GM23338 (cell line): ENCODE measurements around the gene RAD23B. TPM values are rescaled to one million over a fixed set of nuclear protein-coding genes. Genes with fewer than 3 reads are reported as not detected.

Experiments
- ATAC-seq: fragments of 200-7000 bp; cut with Tn5 transposase; 3 replicates; pipeline ENCODE4 v1.9.1; 2020
- DNase-seq: peaks from one replicate; pipeline ENCODE4 v3.0.0-alpha.2; 2015; ENCODE audit warnings: low spot score
- H2AFZ ChIP-seq: fragments of 200-600 bp; sonication (generic); 2 replicates; pipeline ENCODE4 v1.8.0; 2016; ENCODE audit warnings: antibody characterized with exemption, mild to moderate bottlenecking, moderate library complexity
- H3F3A ChIP-seq: fragments of 200-600 bp; sonication (generic); replicated peaks from 2 replicates; pipeline ENCODE4 v1.8.0; 2017; ENCODE audit warnings: antibody characterized with exemption, mixed run types, low read depth
- H3K27ac ChIP-seq: fragments of 200-600 bp; sonication (generic); 2 replicates; pipeline ENCODE4 v1.6.1; 2016; ENCODE audit warnings: low read depth
- H3K27me3 ChIP-seq: fragments of 200-600 bp; sonication (generic); 2 replicates; pipeline ENCODE4 v1.8.0; 2016; ENCODE audit warnings: mild to moderate bottlenecking, mixed run types, moderate library complexity; ENCODE audit not compliant: insufficient read depth
- H3K36me3 ChIP-seq: fragments of 200-600 bp; sonication (generic); 2 replicates; pipeline ENCODE4 v1.8.0; 2016; ENCODE audit warnings: mild to moderate bottlenecking; ENCODE audit not compliant: insufficient read depth
- H3K4me1 ChIP-seq: fragments of 200-600 bp; sonication (generic); 2 replicates; pipeline ENCODE4 v1.8.0; 2016; ENCODE audit warnings: mild to moderate bottlenecking, moderate library complexity; ENCODE audit not compliant: insufficient read depth
- H3K4me2 ChIP-seq: fragments of 200-600 bp; sonication (generic); 2 replicates; pipeline ENCODE4 v1.7.1; 2017; ENCODE audit warnings: mixed run types
- H3K4me3 ChIP-seq: fragments of 200-600 bp; sonication (generic); 2 replicates; pipeline ENCODE4 v1.6.1; 2016; ENCODE audit warnings: mixed run types
- H3K79me2 ChIP-seq: fragments of 200-600 bp; sonication (generic); replicated peaks from 2 replicates; pipeline ENCODE4 v1.8.0; 2017; ENCODE audit warnings: mild to moderate bottlenecking; ENCODE audit not compliant: insufficient read depth
- H3K9me2 ChIP-seq: fragments of 200-600 bp; sonication (generic); 2 replicates; pipeline ENCODE4 v1.8.0; 2017; ENCODE audit not compliant: insufficient read depth
- H4K20me1 ChIP-seq: fragments of 200-600 bp; sonication (generic); replicated peaks from 2 replicates; pipeline ENCODE4 v1.8.0; 2017; ENCODE audit warnings: mild to moderate bottlenecking; ENCODE audit not compliant: insufficient read depth
- H3K27ac Mint-ChIP-seq: 2 replicates; pipeline ENCODE4 v1.8.0; 2020; ENCODE audit warnings: inconsistent platforms, mild to moderate bottlenecking, moderate library complexity, mixed read lengths
- H3K27me3 Mint-ChIP-seq: 3 replicates; pipeline ENCODE4 v1.8.0; 2022; ENCODE audit warnings: low read depth, mild to moderate bottlenecking, moderate library complexity, mixed read lengths, inconsistent platforms; ENCODE audit not compliant: insufficient read depth, poor library complexity
- H3K36me3 Mint-ChIP-seq: 3 replicates; pipeline ENCODE4 v1.8.0; 2021; ENCODE audit warnings: low read depth, mild to moderate bottlenecking, inconsistent platforms, moderate library complexity, mixed read lengths
- H3K4me1 Mint-ChIP-seq: 3 replicates; pipeline ENCODE4 v1.8.0; 2020; ENCODE audit warnings: mild to moderate bottlenecking, inconsistent platforms, mixed read lengths
- H3K4me3 Mint-ChIP-seq: 3 replicates; pipeline ENCODE4 v1.8.0; 2021; ENCODE audit warnings: moderate library complexity, mild to moderate bottlenecking, inconsistent platforms, mixed read lengths
- H3K9me3 Mint-ChIP-seq: 3 replicates; pipeline ENCODE4 v1.8.0; 2020; ENCODE audit warnings: moderate library complexity, mild to moderate bottlenecking, inconsistent platforms, mixed read lengths
- CREB1 ChIP-seq: fragments of 250-450 bp; sonication (Bioruptor Pico); IDR thresholded peaks from 2 replicates; pipeline ENCODE4 v1.5.0; 2020; ENCODE audit warnings: low read depth, mild to moderate bottlenecking, moderate library complexity
- EZH2 ChIP-seq: fragments of 200-600 bp; sonication (generic); IDR thresholded peaks from one replicate; pipeline ENCODE4 v1.8.0; 2017; ENCODE audit warnings: antibody characterized with exemption, mild to moderate bottlenecking, low read depth; ENCODE audit not compliant: unreplicated experiment
- EZH2phosphoT487 ChIP-seq: fragments of 200-600 bp; sonication (generic); IDR thresholded peaks from one replicate; pipeline ENCODE4 v1.8.1; 2018; ENCODE audit warnings: antibody characterized with exemption; ENCODE audit not compliant: unreplicated experiment
- JUNB ChIP-seq: IDR thresholded peaks from one replicate; pipeline ENCODE4 v1.6.1; 2016; ENCODE audit warnings: antibody characterized with exemption; ENCODE audit not compliant: unreplicated experiment
- NANOG ChIP-seq: IDR thresholded peaks from 2 replicates; pipeline ENCODE4 v1.6.1; 2016; ENCODE audit warnings: antibody characterized with exemption, borderline replicate concordance
- POLR2AphosphoS5 ChIP-seq: IDR thresholded peaks from 2 replicates; pipeline ENCODE4 v1.6.1; 2016; ENCODE audit warnings: antibody characterized with exemption, low read depth
- STAT1 ChIP-seq: IDR thresholded peaks from one replicate; pipeline ENCODE4 v1.6.1; 2016; ENCODE audit warnings: antibody characterized with exemption; ENCODE audit not compliant: unreplicated experiment
- ZNF114 ChIP-seq: fragments of 250-450 bp; sonication (Bioruptor Pico); IDR thresholded peaks from 2 replicates; pipeline ENCODE4 v1.5.0; 2020; ENCODE audit warnings: mild to moderate bottlenecking, moderate library complexity
- ZNF331 ChIP-seq: fragments of 250-450 bp; sonication (Bioruptor Pico); IDR thresholded peaks from 2 replicates; pipeline ENCODE4 v1.5.0; 2020; ENCODE audit warnings: low read depth, mild to moderate bottlenecking, moderate library complexity
- polyA plus RNA-seq: library from polyadenylated mRNA; unstranded; fragments of >200 nt; fragmentation: Nextera tagmentation; extraction: Ambion mirVana; gene quantifications from 2 replicates; pipeline ENCODE4 v1.2.1, GENCODE V29; 2016
- total RNA-seq: library from RNA; depleted of rRNA; stranded (reverse); fragments of >200 nt; shearing (Covaris generic); gene quantifications from 2 replicates; pipeline ENCODE4 v1.2.3, GENCODE V29; 2014
- TF ChIP-seq, protein P1 (sequence below): fragments of 250-450 bp; sonication (Bioruptor Pico); IDR thresholded peaks from 2 replicates; pipeline ENCODE4 v1.5.0; 2020; ENCODE audit warnings: mild to moderate bottlenecking, moderate library complexity
- TF ChIP-seq, protein P2 (sequence below): IDR thresholded peaks from one replicate; pipeline ENCODE4 v1.6.1; 2018; ENCODE audit warnings: antibody characterized with exemption; ENCODE audit not compliant: unreplicated experiment
- TF ChIP-seq, protein P3 (sequence below): IDR thresholded peaks from 2 replicates; pipeline ENCODE4 v1.6.1; 2016; ENCODE audit warnings: antibody characterized with exemption
- TF ChIP-seq, protein P4 (sequence below), 2 experiments: fragments of 200-600 bp in 1 of 2; sonication (generic) in 1 of 2; conservative IDR thresholded peaks; 2 replicates each; pipeline versions ENCODE4 v1.5.1 to v1.6.1; 2016 to 2017; ENCODE audit warnings: antibody characterized with exemption in 2 of 2, low read depth in 2 of 2, mild to moderate bottlenecking in 2 of 2, moderate library complexity in 1 of 2

Gene RAD23B
- total and polyA plus RNA-seq, 2 experiments from 2014 or later, result 31.1 to 137 TPM

DNA sequence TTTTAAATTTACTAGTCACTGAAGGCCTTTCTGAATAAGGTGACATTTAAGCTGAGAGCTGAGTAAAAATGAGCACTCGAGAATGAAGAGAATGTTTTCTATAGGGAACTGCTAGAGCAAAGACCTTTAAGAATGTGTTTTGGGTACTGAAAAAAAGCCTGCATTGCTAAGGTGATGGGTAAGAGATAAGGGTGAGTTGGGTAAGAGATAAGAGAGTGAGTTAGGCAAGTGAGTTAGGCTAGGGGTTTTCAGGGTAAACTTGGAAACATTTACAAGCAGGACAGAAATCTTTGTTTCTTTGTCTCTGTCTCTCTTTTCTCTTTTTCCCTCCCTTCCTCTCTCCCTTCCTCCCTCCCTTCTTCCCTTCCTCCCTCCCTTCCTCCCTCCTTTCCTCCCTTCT, 5.6 kb downstream of the RAD23B start:
- Histone ChIP-seq H2AFZ (no peak overlapping the region), H3K79me2 (peaks cover 97% of the 10 kb centered on the region), H3K4me3 (no peak overlapping the region), H3K36me3 (no peaks in the 10 kb centered on the region), H3F3A (no peaks in the 10 kb centered on the region), H3K4me2 (peak overlapping the region; percentile 24; the same call in 1 of the 2 replicates), H3K9me2 (no peaks in the 10 kb centered on the region), H4K20me1 (peaks cover 72% of the 10 kb centered on the region), H3K27ac (peak overlapping the region; percentile 3; the same call in 1 of the 2 replicates), H3K4me1 (peaks cover 76% of the 10 kb centered on the region), H3K27me3 (no peaks in the 10 kb centered on the region)
- ATAC-seq (no peak), DNase-seq (peak; percentile 38)
- Mint-ChIP-seq H3K4me1 (peaks cover 49% of the 10 kb centered on the region), H3K9me3 (no peaks in the 10 kb centered on the region), H3K27me3 (peaks cover 2% of the 10 kb centered on the region), H3K27ac (0 out of 2 replicates have a peak overlapping the region, but pooled peaks have one; percentile 31), H3K36me3 (peaks cover 15% of the 10 kb centered on the region), H3K4me3 (no peak overlapping the region)
- no peak for TF ChIP-seq ZNF114 (CRISPR knock-in tag)
- TF ChIP-seq, protein P1, sequence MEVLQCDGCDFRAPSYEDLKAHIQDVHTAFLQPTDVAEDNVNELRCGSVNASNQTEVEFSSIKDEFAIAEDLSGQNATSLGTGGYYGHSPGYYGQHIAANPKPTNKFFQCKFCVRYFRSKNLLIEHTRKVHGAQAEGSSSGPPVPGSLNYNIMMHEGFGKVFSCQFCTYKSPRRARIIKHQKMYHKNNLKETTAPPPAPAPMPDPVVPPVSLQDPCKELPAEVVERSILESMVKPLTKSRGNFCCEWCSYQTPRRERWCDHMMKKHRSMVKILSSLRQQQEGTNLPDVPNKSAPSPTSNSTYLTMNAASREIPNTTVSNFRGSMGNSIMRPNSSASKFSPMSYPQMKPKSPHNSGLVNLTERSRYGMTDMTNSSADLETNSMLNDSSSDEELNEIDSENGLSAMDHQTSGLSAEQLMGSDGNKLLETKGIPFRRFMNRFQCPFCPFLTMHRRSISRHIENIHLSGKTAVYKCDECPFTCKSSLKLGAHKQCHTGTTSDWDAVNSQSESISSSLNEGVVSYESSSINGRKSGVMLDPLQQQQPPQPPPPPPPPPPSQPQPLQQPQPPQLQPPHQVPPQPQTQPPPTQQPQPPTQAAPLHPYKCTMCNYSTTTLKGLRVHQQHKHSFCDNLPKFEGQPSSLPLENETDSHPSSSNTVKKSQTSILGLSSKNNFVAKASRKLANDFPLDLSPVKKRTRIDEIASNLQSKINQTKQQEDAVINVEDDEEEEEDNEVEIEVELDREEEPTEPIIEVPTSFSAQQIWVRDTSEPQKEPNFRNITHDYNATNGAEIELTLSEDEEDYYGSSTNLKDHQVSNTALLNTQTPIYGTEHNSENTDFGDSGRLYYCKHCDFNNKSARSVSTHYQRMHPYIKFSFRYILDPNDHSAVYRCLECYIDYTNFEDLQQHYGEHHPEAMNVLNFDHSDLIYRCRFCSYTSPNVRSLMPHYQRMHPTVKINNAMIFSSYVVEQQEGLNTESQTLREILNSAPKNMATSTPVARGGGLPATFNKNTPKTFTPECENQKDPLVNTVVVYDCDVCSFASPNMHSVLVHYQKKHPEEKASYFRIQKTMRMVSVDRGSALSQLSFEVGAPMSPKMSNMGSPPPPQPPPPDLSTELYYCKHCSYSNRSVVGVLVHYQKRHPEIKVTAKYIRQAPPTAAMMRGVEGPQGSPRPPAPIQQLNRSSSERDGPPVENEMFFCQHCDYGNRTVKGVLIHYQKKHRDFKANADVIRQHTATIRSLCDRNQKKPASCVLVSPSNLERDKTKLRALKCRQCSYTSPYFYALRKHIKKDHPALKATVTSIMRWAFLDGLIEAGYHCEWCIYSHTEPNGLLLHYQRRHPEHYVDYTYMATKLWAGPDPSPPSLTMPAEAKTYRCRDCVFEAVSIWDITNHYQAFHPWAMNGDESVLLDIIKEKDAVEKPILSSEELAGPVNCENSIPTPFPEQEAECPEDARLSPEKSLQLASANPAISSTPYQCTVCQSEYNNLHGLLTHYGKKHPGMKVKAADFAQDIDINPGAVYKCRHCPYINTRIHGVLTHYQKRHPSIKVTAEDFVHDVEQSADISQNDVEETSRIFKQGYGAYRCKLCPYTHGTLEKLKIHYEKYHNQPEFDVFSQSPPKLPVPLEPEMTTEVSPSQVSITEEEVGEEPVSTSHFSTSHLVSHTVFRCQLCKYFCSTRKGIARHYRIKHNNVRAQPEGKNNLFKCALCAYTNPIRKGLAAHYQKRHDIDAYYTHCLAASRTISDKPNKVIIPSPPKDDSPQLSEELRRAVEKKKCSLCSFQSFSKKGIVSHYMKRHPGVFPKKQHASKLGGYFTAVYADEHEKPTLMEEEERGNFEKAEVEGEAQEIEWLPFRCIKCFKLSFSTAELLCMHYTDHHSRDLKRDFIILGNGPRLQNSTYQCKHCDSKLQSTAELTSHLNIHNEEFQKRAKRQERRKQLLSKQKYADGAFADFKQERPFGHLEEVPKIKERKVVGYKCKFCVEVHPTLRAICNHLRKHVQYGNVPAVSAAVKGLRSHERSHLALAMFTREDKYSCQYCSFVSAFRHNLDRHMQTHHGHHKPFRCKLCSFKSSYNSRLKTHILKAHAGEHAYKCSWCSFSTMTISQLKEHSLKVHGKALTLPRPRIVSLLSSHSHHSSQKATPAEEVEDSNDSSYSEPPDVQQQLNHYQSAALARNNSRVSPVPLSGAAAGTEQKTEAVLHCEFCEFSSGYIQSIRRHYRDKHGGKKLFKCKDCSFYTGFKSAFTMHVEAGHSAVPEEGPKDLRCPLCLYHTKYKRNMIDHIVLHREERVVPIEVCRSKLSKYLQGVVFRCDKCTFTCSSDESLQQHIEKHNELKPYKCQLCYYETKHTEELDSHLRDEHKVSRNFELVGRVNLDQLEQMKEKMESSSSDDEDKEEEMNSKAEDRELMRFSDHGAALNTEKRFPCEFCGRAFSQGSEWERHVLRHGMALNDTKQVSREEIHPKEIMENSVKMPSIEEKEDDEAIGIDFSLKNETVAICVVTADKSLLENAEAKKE, result no peak
- no peak for TF ChIP-seq POLR2AphosphoS5
- TF ChIP-seq, protein P2, sequence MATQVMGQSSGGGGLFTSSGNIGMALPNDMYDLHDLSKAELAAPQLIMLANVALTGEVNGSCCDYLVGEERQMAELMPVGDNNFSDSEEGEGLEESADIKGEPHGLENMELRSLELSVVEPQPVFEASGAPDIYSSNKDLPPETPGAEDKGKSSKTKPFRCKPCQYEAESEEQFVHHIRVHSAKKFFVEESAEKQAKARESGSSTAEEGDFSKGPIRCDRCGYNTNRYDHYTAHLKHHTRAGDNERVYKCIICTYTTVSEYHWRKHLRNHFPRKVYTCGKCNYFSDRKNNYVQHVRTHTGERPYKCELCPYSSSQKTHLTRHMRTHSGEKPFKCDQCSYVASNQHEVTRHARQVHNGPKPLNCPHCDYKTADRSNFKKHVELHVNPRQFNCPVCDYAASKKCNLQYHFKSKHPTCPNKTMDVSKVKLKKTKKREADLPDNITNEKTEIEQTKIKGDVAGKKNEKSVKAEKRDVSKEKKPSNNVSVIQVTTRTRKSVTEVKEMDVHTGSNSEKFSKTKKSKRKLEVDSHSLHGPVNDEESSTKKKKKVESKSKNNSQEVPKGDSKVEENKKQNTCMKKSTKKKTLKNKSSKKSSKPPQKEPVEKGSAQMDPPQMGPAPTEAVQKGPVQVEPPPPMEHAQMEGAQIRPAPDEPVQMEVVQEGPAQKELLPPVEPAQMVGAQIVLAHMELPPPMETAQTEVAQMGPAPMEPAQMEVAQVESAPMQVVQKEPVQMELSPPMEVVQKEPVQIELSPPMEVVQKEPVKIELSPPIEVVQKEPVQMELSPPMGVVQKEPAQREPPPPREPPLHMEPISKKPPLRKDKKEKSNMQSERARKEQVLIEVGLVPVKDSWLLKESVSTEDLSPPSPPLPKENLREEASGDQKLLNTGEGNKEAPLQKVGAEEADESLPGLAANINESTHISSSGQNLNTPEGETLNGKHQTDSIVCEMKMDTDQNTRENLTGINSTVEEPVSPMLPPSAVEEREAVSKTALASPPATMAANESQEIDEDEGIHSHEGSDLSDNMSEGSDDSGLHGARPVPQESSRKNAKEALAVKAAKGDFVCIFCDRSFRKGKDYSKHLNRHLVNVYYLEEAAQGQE, result no peak
- no peak for TF ChIP-seq EZH2phosphoT487
- no peak for TF ChIP-seq EZH2
- TF ChIP-seq NANOG, result no peak
- TF ChIP-seq ZNF331 (CRISPR knock-in tag), result no peak
- no peak for TF ChIP-seq STAT1
- TF ChIP-seq, protein P3, sequence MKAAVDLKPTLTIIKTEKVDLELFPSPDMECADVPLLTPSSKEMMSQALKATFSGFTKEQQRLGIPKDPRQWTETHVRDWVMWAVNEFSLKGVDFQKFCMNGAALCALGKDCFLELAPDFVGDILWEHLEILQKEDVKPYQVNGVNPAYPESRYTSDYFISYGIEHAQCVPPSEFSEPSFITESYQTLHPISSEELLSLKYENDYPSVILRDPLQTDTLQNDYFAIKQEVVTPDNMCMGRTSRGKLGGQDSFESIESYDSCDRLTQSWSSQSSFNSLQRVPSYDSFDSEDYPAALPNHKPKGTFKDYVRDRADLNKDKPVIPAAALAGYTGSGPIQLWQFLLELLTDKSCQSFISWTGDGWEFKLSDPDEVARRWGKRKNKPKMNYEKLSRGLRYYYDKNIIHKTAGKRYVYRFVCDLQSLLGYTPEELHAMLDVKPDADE, result no peak
- TF ChIP-seq JUNB, result no peak
- TF ChIP-seq, protein P4, sequence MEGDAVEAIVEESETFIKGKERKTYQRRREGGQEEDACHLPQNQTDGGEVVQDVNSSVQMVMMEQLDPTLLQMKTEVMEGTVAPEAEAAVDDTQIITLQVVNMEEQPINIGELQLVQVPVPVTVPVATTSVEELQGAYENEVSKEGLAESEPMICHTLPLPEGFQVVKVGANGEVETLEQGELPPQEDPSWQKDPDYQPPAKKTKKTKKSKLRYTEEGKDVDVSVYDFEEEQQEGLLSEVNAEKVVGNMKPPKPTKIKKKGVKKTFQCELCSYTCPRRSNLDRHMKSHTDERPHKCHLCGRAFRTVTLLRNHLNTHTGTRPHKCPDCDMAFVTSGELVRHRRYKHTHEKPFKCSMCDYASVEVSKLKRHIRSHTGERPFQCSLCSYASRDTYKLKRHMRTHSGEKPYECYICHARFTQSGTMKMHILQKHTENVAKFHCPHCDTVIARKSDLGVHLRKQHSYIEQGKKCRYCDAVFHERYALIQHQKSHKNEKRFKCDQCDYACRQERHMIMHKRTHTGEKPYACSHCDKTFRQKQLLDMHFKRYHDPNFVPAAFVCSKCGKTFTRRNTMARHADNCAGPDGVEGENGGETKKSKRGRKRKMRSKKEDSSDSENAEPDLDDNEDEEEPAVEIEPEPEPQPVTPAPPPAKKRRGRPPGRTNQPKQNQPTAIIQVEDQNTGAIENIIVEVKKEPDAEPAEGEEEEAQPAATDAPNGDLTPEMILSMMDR (conservative IDR thresholded peaks at IDR 0.05; ENCODE audit: low read depth in 2 of 2), result no peak
- no peak for TF ChIP-seq CREB1 (CRISPR knock-in tag)
